HG03097 (cell line): Measurements from ENCODE around the gene HOOK1.
"Not testable (repeated sequence)": the region's sequence is repeated elsewhere in the genome, so short reads cannot be mapped to it uniquely, and the experiment has no call there.

Experiments used
- ATAC-seq: cut with Tn5 transposase; IDR thresholded peaks from one replicate; pipeline ENCODE4 v1.9.1; 2021; ENCODE audit not compliant: unreplicated experiment, low FRiP score

The HOOK1 gene

GRCh38 chr1:59819566-59820438 lies 5.1 kb downstream of the HOOK1 start:
- no peak for ATAC-seq

- ATAC-seq, result no peak
Observed at GRCh38 chr1:59827055-59827643, 12.4 kb downstream of the HOOK1 start.

GRCh38 chr1:59828160-59828559 lies 13.4 kb downstream of the HOOK1 start:
- no peak for ATAC-seq

GRCh38 chr1:59831529-59831928 lies 16.8 kb downstream of the HOOK1 start:
- no peak for ATAC-seq

- ATAC-seq, result no peak
Observed at GRCh38 chr1:59833022-59833421, 18.3 kb downstream of the HOOK1 start.

GRCh38 chr1:59833991-59834390 lies 19.2 kb downstream of the HOOK1 start:
- no peak for ATAC-seq

- not testable (repeated sequence) for ATAC-seq
Observed at GRCh38 chr1:59837857-59838256, 23.1 kb downstream of the HOOK1 start.

GRCh38 chr1:59845091-59845490 lies 30.3 kb downstream of the HOOK1 start:
- no peak for ATAC-seq

- no peak for ATAC-seq
Observed at GRCh38 chr1:59846209-59846894, 31.6 kb downstream of the HOOK1 start.

GRCh38 chr1:59846895-59847282 lies 32.1 kb downstream of the HOOK1 start:
- ATAC-seq, result no peak

- no peak for ATAC-seq
Observed at GRCh38 chr1:59852117-59852516, 37.4 kb downstream of the HOOK1 start.

GRCh38 chr1:59855297-59855696 lies 40.5 kb downstream of the HOOK1 start:
- ATAC-seq, result not testable (repeated sequence)

GRCh38 chr1:59856725-59857338 lies 42.1 kb downstream of the HOOK1 start:
- ATAC-seq, result no peak

GRCh38 chr1:59857679-59858354 lies 43.1 kb downstream of the HOOK1 start:
- no peak for ATAC-seq

GRCh38 chr1:59866462-59866861 lies 51.7 kb downstream of the HOOK1 start:
- ATAC-seq, result no peak

- ATAC-seq, result no peak
Observed at GRCh38 chr1:59871746-59872145, 57.0 kb downstream of the HOOK1 start.

- ATAC-seq, result no peak
Observed at GRCh38 chr1:59877108-59877682, 62.4 kb downstream of the HOOK1 start.

- ATAC-seq, result no peak
Observed at GRCh38 chr1:59878370-59878769, 63.6 kb downstream of the HOOK1 start.

GRCh38 chr1:59879574-59879973 lies 64.8 kb downstream of the HOOK1 start:
- ATAC-seq, result peak; percentile 71

- no peak for ATAC-seq
Observed at GRCh38 chr1:59879996-59880505, 65.3 kb downstream of the HOOK1 start.
